Activated naive CD4-positive, alpha-beta T cell treated with anti-CD3 and anti-CD28 coated beads for 36 hours (primary cell): ENCODE data around the gene ITPR1. TPM values are rescaled to one million over a fixed set of nuclear protein-coding genes. Genes with fewer than 3 reads are reported as not detected.
A peak's percentile ranks its signal among the peaks of the same experiment; 100 is the strongest.

ENCODE experiments used
- CTCF ChIA-PET: fragments of 350-600 bp; sonication (Branson Sonifier 250); formaldehyde crosslinking; loops from one replicate; lab custom pipeline; 2021; ENCODE audit warnings: antibody characterized with exemption; lab: Charles Lee
- DNase-seq: peaks from one replicate; pipeline ENCODE4 v3.0.0-alpha.2; 2020
- H3K27ac Mint-ChIP-seq: one replicate; pipeline ENCODE4 v1.8.0; 2021; ENCODE audit warnings: mild to moderate bottlenecking, mixed read lengths
- H3K27me3 Mint-ChIP-seq: one replicate; pipeline ENCODE4 v1.8.0; 2021; ENCODE audit warnings: low read depth, mixed read lengths
- H3K36me3 Mint-ChIP-seq: one replicate; pipeline ENCODE4 v1.8.0; 2021; ENCODE audit warnings: low read depth, mixed read lengths
- H3K4me1 Mint-ChIP-seq: one replicate; pipeline ENCODE4 v1.8.0; 2021; ENCODE audit warnings: low read depth, mixed read lengths
- H3K4me3 Mint-ChIP-seq: one replicate; pipeline ENCODE4 v1.8.0; 2021; ENCODE audit warnings: mild to moderate bottlenecking, moderate library complexity, mixed read lengths
- H3K9me3 Mint-ChIP-seq: one replicate; pipeline ENCODE4 v1.8.0; 2021; ENCODE audit warnings: mixed read lengths
- intact Hi-C: fragments of 100-400 bp; cut with micrococcal nuclease; formaldehyde crosslinking; loops from one replicate; pipeline ENCODE4 v1.15.1; 2023
- total RNA-seq, 2 experiments: library from RNA; stranded (reverse); gene quantifications; one replicate each; pipeline ENCODE4 v1.2.3, GENCODE V29; 2021

The ITPR1 gene
- total RNA-seq, 2 experiments from 2014 or later, result 38.5 to 41.1 TPM

DNA sequence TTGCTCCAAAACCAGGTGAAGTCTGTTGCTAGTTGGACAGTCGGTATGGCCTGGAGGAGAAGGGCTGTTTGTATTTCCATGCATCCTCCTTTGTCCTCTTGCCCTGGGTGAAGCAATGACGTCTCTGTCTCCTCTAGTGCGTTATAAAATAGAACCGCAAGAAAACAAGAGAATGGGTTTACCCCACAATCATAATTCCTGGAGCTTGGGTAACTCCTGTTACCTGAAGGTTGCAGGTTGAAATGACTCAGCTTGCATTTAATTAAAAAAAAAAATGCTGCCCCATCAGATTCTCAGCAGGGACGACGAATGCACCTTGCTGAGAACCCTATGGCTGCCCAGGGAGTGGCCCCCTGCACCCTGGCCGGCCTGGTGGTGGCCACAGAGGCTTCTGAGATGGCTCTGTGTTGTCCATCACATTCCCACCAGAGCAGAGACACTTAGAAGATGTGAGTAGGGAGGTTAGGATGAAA is 257.9 kb downstream of the ITPR1 start:
- Mint-ChIP-seq H3K9me3 (no peaks in the 10 kb centered on the region), H3K27ac (peak overlapping the region; percentile 71), H3K4me3 (no peak overlapping the region), H3K36me3 (peaks cover 15% of the 10 kb centered on the region), H3K4me1 (peaks cover 24% of the 10 kb centered on the region), H3K27me3 (no peaks in the 10 kb centered on the region)
- DNase-seq, result no peak
- intact Hi-C loops, result loop anchor here (1.0 kb wide), 1 partner anchor 26 kb away; no protein-coding TSS in a partner anchor
- CTCF ChIA-PET, result interaction anchor here (0.7 kb wide), 1 partner anchor 30 kb away, joined by 3 read pairs; no protein-coding TSS in a partner anchor

DNA sequence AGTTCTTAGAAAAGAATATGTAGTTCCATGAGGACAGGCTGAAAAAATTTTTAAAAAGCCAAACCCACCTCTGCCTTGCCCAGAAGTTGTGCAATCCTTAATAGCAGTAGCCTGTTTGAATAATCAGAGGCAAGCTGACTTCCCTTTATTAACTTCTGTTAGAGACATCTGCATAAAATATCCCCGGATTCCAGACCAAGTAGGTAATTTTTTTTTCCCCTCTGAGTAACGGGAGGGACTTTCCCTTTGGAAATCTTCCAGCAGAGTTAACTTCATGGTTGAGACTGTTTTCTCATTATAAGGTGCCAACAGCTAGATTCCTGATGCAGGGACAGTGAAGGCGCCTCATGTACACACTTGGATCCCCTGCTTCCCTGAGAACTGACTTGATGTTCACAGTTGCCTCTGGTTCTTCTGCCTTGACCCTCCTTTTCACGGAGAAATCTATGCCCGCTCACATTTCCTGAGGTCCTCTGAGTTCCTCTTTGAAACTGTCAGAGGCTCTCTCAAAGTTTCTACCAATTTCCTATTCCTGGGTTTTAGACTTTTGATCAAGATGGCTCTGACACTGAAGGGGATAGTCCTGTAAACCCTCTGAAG is 258.5 kb downstream of the ITPR1 start:
- Mint-ChIP-seq H3K9me3 (no peaks in the 10 kb centered on the region), H3K4me1 (peaks cover 24% of the 10 kb centered on the region), H3K27ac (peak overlapping the region; percentile 19), H3K36me3 (peaks cover 15% of the 10 kb centered on the region), H3K4me3 (no peak overlapping the region), H3K27me3 (no peaks in the 10 kb centered on the region)
- no peak for DNase-seq
- intact Hi-C loops, result loop anchor here (1.0 kb wide), 1 partner anchor 26 kb away; no protein-coding TSS in a partner anchor
- CTCF ChIA-PET, result no interaction called here

DNA sequence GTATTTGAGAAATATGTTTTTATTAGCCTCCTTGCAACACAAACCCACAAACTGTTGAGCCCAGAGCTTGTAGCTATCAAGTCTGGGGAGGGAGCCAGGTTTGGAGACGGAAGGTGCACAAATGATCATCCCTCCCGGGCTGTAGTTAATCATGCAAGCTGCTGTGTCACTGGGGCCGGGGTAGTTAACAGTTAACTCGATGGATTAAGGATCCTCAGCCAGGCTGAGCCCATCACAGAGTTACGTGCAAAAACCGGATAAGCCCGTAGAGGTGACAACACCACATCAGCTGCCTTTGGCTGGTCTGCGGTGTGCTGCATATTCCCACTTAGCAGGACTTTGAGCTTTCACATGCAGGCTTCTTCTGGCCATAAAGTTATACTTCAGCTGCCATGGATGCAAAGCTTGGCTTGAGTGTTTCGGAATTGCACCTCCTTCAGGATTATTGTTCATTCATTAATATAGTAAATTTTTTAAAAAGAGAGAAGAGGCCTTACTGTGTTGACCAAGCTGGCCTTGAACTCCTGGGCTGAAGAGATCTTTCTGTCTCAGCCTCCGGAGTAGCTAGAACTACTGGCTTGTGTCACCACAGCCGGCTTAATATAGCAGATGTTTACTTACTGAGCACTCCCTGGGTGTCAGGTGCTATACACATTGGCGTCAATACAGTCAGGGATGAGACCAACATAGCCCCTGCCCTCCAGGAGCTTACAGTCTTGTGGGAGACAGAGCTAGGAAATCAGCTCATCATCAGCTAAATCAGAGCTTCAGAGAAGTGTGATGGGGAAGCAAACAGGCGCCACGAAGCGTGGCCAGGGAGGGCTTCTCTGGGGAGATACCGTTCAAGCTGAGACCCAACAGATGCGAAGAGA is 259.3 kb downstream of the ITPR1 start:
- intact Hi-C loops, result no loop called here
- CTCF ChIA-PET, result interaction anchor here (0.8 to 0.9 kb wide), 2 partner anchors 40 to 231 kb away, joined by 3 to 4 read pairs; no protein-coding TSS in a partner anchor
- no peak for DNase-seq
- H3K4me3 Mint-ChIP-seq, result no peak overlapping the region
- peaks cover 24% of the 10 kb centered on the region for H3K4me1 Mint-ChIP-seq
- no peaks in the 10 kb centered on the region for H3K9me3 Mint-ChIP-seq
- peaks cover 15% of the 10 kb centered on the region for H3K36me3 Mint-ChIP-seq
- H3K27me3 Mint-ChIP-seq, result no peaks in the 10 kb centered on the region
- no peak overlapping the region for H3K27ac Mint-ChIP-seq

DNA sequence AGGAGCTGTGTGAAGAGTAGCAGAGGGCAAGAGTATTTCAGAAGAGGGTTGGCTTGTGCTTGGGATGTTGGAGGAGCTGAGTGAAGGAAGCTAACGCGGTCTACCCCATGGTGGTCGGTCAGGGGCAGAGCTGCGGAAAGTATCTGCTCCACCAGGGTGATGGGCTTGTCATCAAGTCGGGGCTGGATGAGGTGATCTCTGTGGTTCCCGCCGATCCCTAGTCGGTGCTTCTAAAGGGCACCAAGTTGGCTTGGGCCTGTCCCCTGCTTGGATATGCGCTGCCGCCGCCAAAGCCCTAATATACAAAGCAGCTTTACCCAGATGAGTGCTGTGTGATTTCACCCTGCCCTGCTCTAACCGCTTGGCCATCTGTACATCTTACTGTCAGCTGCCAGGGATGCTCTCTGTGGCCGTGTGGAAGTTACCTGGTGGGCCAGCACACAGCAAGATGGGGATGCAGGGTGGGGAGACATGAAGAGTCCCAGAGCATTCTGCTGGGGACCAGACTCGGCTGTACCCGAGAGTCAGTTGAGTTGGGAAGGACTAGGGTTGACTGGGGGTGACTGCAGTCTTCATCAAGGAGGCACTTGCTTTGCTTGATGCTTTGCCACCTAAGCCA is 260.0 kb downstream of the ITPR1 start:
- intact Hi-C loops, result no loop called here

DNA sequence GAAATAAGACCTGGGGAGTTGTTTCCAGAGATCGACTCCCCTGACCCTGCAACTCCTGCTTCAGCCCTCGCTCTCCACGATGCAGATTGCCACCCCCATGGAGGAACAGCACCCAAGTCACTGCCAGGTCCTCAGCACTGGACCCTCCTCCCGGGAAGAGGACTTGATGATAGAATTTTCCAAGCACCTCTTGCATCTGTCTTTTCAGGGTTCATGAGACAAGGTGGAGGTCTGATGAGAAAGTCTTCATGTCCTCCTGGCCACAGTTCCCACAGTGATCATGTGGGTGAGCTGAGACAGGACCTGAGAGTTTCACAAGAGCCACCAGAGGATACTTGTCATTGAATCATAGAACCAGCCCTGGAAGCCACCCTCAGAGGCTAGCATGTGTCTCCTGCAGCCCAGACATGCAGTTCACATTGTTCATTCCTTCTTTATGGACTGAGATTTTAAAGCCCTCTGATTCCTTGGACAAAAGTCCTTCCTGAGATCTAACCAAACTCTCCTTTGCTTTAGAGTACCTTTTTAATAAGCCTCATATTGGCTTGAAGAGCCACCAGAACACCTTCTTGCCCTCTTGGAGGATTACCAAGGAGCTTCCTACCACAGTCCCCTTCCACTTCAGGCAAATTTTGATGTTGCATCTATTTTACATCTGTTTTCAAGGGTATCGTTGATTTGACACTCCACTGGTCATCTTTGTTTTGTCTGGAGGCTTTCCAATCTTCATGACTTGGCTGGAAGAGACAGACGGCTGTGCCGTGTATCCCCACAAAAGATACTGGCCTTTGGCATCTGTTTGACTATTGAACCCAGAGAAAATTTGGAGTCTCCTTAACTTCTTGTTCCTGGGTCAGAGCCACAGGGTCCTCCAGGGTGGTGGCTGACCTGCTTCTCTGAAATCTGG is 261.3 kb downstream of the ITPR1 start:
- Mint-ChIP-seq H3K27ac (no peak overlapping the region), H3K27me3 (no peaks in the 10 kb centered on the region), H3K4me1 (peaks cover 23% of the 10 kb centered on the region), H3K36me3 (peaks cover 18% of the 10 kb centered on the region), H3K9me3 (no peaks in the 10 kb centered on the region), H3K4me3 (no peak overlapping the region)
- intact Hi-C loops, result no loop called here
- no peak for DNase-seq
- CTCF ChIA-PET, result no interaction called here

More for the DNA sequence above, 260.0 kb downstream of the ITPR1 start:
- CTCF ChIA-PET, result interaction anchor here (0.9 kb wide), 1 partner anchor 230 kb away, joined by 4 read pairs; no protein-coding TSS in a partner anchor
- no peaks in the 10 kb centered on the region for H3K9me3 Mint-ChIP-seq
- no peak overlapping the region for H3K4me3 Mint-ChIP-seq
- DNase-seq, result no peak
- H3K4me1 Mint-ChIP-seq, result peaks cover 24% of the 10 kb centered on the region
- no peaks in the 10 kb centered on the region for H3K27me3 Mint-ChIP-seq
- H3K36me3 Mint-ChIP-seq, result peaks cover 15% of the 10 kb centered on the region
- H3K27ac Mint-ChIP-seq, result no peak overlapping the region

DNA sequence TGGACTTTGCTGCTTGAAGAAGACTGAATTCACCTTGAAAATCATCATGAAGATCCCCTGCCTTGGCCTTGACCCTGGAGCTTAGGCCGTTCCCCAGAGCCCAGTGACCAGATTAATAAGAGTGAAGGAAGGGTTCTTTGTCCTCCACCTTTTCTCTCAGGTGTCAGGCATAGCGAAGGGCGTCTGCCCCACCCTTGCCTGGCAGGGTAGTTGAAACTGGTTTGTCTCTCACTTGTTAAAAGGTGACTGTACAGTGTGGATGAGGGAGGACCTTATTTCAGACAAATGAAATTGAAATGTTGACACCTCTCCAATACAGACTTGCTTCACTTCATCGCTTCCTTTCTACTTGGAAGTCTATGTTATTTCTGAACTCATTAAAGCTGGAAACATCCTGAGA is 262.4 kb downstream of the ITPR1 start:
- Mint-ChIP-seq H3K27ac (no peak overlapping the region), H3K4me1 (peaks cover 16% of the 10 kb centered on the region), H3K4me3 (no peak overlapping the region), H3K36me3 (peaks cover 25% of the 10 kb centered on the region), H3K9me3 (peaks cover 2% of the 10 kb centered on the region), H3K27me3 (no peaks in the 10 kb centered on the region)
- DNase-seq, result no peak
- intact Hi-C loops, result no loop called here
- CTCF ChIA-PET, result interaction anchor here (0.9 kb wide), 1 partner anchor 65 kb away, joined by 4 read pairs; no protein-coding TSS in a partner anchor

DNA sequence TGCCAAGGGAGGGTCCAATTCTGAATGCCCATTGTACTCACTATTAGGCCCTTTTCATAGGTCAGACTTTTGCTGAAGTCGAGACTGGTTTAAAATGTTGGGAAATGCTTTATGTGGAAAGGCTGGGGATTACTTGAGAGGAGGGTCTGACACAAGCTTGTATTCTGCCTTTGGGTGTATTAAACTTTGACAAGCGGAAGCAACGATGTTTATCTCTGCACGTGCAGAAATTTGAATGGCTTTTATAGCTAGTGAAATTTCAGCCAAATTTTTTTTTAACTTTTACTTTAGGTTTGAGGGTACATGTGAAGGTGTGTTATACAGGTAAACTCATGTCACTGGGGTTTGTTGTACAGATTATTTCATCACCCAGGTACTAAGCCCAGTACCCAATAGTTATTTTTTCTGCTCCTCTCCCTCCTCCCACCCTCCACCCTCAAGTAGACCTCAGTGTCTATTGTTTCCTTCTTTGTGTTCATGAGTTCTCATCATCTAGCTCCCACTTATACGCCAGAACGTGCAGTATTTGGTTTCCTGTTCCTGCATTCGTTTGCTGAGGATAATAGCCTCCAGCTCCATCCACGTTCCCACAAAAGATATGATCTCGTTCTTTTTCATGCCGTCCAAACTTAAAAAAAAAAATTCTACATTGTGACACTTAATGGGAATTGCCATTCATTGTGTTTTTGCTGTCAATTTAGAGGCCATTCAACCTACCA is 263.1 kb downstream of the ITPR1 start:
- Mint-ChIP-seq H3K4me3 (no peak overlapping the region), H3K27me3 (no peaks in the 10 kb centered on the region), H3K9me3 (peaks cover 2% of the 10 kb centered on the region), H3K27ac (no peak overlapping the region), H3K36me3 (peaks cover 22% of the 10 kb centered on the region), H3K4me1 (peaks cover 9% of the 10 kb centered on the region)
- intact Hi-C loops, result loop anchor here (2.0 kb wide), 1 partner anchor 15 kb away; no protein-coding TSS in a partner anchor
- CTCF ChIA-PET, result interaction anchor here (0.6 to 0.9 kb wide), 3 partner anchors 39 to 1579 kb away, joined by 3 to 4 read pairs (median 4); no protein-coding TSS in a partner anchor
- DNase-seq, result no peak

DNA sequence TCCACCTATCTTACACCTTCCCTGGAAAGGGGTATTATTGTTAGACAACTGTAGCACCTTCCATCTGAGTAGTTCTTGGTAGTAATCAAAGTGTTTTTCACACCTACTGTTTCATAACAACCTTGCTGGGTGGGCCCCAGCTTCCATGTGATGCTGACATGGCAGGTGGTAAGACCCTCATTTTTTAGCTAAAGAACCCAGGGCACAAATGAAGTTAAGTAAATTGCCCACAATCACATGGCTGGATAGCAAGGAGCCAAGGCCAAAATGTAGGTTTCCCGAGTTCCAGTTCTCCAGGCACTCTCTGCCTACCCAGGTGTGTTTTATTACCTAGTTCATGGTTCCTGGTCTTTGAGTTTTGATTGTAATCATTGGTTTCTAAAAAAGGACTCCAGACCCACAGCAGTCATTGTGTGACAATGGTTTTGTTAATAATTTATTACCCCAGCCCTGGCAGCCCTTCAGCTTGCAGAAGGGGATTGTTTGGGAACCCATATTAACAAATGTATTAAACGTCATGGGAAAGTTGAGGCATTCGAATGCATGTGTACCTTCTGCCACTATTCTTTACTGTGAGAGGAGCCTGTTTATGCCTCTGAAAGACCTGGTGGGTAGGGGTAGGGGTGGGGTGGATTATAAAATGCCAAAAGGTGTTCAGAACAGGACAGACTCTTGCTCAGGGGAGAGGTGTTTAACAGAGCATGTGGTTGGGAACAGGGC is 263.9 kb downstream of the ITPR1 start:
- CTCF ChIA-PET, result interaction anchor here (0.6 to 0.7 kb wide), 2 partner anchors 284 to 1580 kb away, joined by 3 to 4 read pairs; no protein-coding TSS in a partner anchor
- H3K27me3 Mint-ChIP-seq, result no peaks in the 10 kb centered on the region
- no peak overlapping the region for H3K27ac Mint-ChIP-seq
- H3K4me1 Mint-ChIP-seq, result peaks cover 3% of the 10 kb centered on the region
- intact Hi-C loops, result loop anchor here (2.0 kb wide), 1 partner anchor 14 kb away; no protein-coding TSS in a partner anchor
- peaks cover 2% of the 10 kb centered on the region for H3K9me3 Mint-ChIP-seq
- DNase-seq, result no peak
- H3K4me3 Mint-ChIP-seq, result no peak overlapping the region
- H3K36me3 Mint-ChIP-seq, result peaks cover 29% of the 10 kb centered on the region

DNA sequence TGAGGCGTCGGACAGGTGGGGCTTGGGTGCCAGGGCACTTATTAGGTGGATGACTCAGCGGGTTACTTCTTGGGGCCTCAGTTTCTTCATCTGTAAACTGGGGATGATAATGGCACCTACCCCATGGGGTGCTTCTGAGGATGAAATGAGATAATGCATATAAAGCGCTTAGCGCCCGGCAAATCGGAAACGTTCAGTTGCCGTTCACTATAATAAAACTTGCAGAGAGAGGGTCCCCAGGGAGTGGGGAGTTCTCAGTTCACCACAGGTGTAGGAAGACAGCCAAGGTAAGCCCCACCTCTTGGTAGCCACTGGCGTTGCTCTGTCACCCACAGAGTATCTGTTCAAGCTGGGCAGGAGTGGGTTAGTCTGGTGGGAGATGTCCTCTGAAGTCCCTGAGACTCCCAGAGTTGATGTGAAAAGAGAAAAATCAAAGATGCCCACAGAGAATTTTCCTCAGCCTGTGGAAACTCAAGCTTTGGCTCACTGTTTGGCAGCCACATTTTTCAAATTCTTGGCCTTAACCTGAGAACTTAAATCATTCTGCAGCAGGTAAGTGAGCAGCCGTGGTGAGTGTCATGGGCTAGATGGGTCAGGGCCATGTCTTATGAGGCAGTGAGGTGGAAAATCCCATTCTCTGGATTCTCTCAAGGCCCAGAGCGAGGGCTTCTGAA is 264.6 kb downstream of the ITPR1 start:
- Mint-ChIP-seq H3K36me3 (peaks cover 35% of the 10 kb centered on the region), H3K9me3 (peaks cover 2% of the 10 kb centered on the region), H3K4me3 (no peak overlapping the region), H3K27ac (no peak overlapping the region), H3K27me3 (no peaks in the 10 kb centered on the region), H3K4me1 (peaks cover 3% of the 10 kb centered on the region)
- intact Hi-C loops, result loop anchor here (2.0 kb wide), 1 partner anchor 13 kb away; no protein-coding TSS in a partner anchor
- no peak for DNase-seq
- CTCF ChIA-PET, result no interaction called here

DNA sequence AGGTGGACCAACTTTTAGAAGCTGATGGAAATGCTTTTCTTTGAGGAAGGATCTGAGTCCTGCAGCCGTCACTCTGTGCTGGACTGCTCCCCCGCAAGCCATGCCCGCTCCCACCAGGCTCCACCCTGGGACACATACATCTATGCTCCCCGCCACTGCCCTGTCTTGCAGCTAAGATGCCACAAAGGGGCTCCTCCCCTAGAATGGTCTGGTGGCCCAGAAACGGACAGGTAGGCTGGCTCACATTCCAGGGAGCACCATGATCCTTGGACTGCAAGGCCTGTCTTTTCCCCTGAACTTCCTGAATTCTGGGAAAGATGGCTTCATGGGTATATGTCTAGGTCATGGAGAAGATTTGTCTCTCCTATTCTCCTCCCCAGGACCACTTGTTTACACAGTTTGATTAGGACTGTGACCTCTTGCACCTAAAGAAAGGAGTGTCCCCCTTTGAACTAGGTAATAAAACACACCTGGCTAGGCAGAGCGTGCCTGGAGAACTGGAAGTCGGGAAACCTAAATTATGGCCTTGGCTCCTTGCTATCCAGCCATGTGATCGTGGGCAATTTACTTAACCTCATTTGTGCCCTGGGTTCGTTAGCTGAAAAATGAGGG is 265.2 kb downstream of the ITPR1 start:
- CTCF ChIA-PET, result no interaction called here

More for the DNA sequence above, 265.2 kb downstream of the ITPR1 start:
- Mint-ChIP-seq H3K27ac (no peak overlapping the region), H3K27me3 (no peaks in the 10 kb centered on the region), H3K4me3 (no peak overlapping the region), H3K9me3 (peaks cover 2% of the 10 kb centered on the region), H3K4me1 (peaks cover 3% of the 10 kb centered on the region), H3K36me3 (peaks cover 38% of the 10 kb centered on the region)
- no peak for DNase-seq
- intact Hi-C loops, result no loop called here
